ENCODE results near the gene GPNMB. TPM values are rescaled to one million over a fixed set of nuclear protein-coding genes. Genes with fewer than 3 reads are reported as not detected.

Gene GPNMB
- total RNA-seq, 1 donor from 2014 or later: 2.7 TPM

DNA sequence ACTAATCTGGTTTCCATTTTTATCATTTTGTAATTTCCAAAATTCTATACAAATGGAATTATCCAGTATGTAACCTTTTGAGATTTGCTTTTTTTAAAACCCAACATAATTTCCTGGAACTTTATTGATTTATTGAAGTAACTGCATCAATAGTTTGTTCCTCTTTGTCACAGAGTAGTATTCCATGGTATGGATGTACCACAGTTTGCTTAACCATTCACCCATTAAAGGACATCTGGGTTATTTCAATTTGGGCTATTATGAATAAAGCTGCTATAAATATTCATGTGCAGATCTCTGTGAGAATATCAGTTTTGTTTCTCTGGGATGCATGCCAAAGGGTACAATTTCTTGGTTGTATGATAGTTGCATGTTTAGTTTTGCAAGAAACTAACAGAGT, 2.9 kb downstream of the GPNMB start:
- H3K9me3 Mint-ChIP-seq: peaks cover 35% of the 10 kb centered on the region

DNA sequence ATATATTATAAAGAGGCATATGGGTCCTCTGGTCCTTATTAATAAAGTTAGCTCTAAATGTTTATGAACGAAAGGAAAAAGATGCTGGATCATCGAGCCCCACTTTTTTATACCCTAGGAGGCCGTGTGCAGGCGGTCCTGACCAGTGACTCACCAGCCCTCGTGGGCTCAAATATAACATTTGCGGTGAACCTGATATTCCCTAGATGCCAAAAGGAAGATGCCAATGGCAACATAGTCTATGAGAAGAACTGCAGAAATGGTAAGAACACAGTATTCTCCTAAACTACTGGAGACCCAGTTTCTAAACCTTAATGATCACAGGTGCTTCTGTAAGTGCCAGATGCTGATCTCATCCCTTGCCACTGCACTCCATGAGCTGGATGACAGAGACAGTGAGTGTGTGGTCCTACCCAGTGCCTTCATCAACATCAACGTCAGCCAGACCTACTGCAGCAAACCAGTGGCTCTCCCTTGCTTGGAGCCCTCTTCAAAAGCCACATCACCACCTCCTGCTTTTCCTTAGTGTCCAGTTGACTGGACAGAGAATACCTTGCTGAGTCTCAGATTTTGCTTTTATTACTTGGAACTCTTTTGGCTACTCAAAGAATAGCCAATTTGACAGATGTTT, 7.6 kb downstream of the GPNMB start:
- Mint-ChIP-seq H3K4me3 (no peak overlapping the region), H3K27me3 (ENCODE audit: low read depth) (peaks cover 9% of the 10 kb centered on the region), H3K36me3 (no peaks in the 10 kb centered on the region), H3K4me1 (no peaks in the 10 kb centered on the region), H3K9me3 (peaks cover 33% of the 10 kb centered on the region), H3K27ac (no peak overlapping the region)
- TF ChIP-seq, protein P1, sequence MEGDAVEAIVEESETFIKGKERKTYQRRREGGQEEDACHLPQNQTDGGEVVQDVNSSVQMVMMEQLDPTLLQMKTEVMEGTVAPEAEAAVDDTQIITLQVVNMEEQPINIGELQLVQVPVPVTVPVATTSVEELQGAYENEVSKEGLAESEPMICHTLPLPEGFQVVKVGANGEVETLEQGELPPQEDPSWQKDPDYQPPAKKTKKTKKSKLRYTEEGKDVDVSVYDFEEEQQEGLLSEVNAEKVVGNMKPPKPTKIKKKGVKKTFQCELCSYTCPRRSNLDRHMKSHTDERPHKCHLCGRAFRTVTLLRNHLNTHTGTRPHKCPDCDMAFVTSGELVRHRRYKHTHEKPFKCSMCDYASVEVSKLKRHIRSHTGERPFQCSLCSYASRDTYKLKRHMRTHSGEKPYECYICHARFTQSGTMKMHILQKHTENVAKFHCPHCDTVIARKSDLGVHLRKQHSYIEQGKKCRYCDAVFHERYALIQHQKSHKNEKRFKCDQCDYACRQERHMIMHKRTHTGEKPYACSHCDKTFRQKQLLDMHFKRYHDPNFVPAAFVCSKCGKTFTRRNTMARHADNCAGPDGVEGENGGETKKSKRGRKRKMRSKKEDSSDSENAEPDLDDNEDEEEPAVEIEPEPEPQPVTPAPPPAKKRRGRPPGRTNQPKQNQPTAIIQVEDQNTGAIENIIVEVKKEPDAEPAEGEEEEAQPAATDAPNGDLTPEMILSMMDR (IDR thresholded peaks at IDR 0.05; ENCODE audit: unreplicated experiment): no peak
- no peak for DNase-seq (ENCODE audit: low spot score in 2 of 2, unreplicated experiment in 2 of 2)

More for the DNA sequence above, 2.9 kb downstream of the GPNMB start:
- Mint-ChIP-seq H3K4me1 (peaks cover 11% of the 10 kb centered on the region), H3K36me3 (no peaks in the 10 kb centered on the region), H3K4me3 (no peak overlapping the region), H3K27ac (no peak overlapping the region), H3K27me3 (ENCODE audit: low read depth) (peaks cover 12% of the 10 kb centered on the region)
- TF ChIP-seq, protein P1 (IDR thresholded peaks at IDR 0.05; ENCODE audit: unreplicated experiment): no peak
- no peak for DNase-seq (ENCODE audit: low spot score in 2 of 2, unreplicated experiment in 2 of 2)

DNA sequence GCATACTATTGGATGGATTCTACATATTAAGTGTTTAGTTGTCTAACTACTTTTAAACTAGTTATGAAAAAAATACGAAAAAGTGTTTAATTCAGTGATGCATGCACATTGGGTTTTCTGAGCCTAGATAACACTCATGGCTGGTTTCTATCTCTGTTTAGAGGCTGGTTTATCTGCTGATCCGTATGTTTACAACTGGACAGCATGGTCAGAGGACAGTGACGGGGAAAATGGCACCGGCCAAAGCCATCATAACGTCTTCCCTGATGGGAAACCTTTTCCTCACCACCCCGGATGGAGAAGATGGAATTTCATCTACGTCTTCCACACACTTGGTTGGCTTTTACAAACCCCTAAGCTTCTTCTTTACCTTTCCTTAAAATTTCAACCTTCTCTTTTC, 10.2 kb downstream of the GPNMB start:
- Mint-ChIP-seq H3K27ac (no peak overlapping the region), H3K27me3 (ENCODE audit: low read depth) (peaks cover 6% of the 10 kb centered on the region), H3K9me3 (peaks cover 10% of the 10 kb centered on the region), H3K4me3 (no peak overlapping the region), H3K36me3 (no peaks in the 10 kb centered on the region), H3K4me1 (no peaks in the 10 kb centered on the region)
- DNase-seq (ENCODE audit: low spot score in 2 of 2, unreplicated experiment in 2 of 2): no peak
- TF ChIP-seq, protein P1 (IDR thresholded peaks at IDR 0.05; ENCODE audit: unreplicated experiment): no peak

DNA sequence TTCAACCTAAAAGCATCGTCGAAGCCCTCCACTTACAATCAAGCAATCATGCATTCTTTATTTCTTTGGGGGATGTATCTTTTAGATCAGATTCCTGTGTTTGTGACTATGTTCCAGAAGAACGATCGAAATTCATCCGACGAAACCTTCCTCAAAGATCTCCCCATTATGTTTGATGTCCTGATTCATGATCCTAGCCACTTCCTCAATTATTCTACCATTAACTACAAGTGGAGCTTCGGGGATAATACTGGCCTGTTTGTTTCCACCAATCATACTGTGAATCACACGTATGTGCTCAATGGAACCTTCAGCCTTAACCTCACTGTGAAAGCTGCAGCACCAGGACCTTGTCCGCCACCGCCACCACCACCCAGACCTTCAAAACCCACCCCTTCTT, 13.8 kb downstream of the GPNMB start:
- Mint-ChIP-seq H3K9me3 (no peaks in the 10 kb centered on the region), H3K27ac (no peak overlapping the region), H3K27me3 (ENCODE audit: low read depth) (peaks cover 2% of the 10 kb centered on the region), H3K4me3 (no peak overlapping the region), H3K36me3 (no peaks in the 10 kb centered on the region), H3K4me1 (no peaks in the 10 kb centered on the region)
- TF ChIP-seq, protein P1 (IDR thresholded peaks at IDR 0.05; ENCODE audit: unreplicated experiment): no peak
- no peak for DNase-seq (ENCODE audit: low spot score in 2 of 2, unreplicated experiment in 2 of 2)

DNA sequence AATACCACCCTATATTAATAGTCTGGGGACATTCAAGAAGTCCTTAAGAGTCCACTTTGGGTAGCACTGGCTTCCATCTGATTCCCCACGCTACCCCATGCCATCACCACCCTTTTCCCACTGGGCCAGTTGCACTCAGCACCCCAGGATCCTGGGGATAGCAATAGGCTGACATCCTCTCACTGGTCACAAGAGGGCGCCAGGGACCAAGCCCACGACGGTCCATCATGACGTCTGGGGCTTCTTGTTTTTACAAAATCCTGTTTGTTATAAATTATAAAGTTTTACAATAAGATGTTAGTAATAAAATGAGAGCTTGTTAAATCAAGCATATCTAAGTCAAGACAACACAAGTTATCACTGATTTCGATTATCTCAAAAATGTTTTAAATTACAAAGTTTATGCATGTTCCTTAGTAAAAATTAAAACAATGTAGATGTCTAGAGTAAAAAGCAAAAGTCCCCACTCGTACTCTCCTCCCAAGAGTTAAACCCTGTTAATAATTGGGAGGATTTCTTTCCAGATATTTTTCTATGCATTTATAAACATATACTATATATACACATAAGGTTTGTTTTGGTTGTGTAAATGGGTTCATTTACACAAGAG, 15.4 kb downstream of the GPNMB start:
- H3K4me1 Mint-ChIP-seq: no peaks in the 10 kb centered on the region
- DNase-seq (ENCODE audit: low spot score in 2 of 2, unreplicated experiment in 2 of 2): peak in 1 of 2 experiments; percentile 57
- no peaks in the 10 kb centered on the region for H3K9me3 Mint-ChIP-seq
- H3K27me3 Mint-ChIP-seq (ENCODE audit: low read depth): peaks cover 2% of the 10 kb centered on the region
- H3K4me3 Mint-ChIP-seq: no peak overlapping the region
- H3K27ac Mint-ChIP-seq: no peak overlapping the region
- TF ChIP-seq, protein P1 (IDR thresholded peaks at IDR 0.05; ENCODE audit: unreplicated experiment): peak; percentile 74
- no peaks in the 10 kb centered on the region for H3K36me3 Mint-ChIP-seq

Measured in mesothelial cell of epicardium (in vitro differentiated cells).